CD8-positive, alpha-beta memory T cell (primary cell): ENCODE results near the gene KIF6. TPM values are rescaled to one million over a fixed set of nuclear protein-coding genes. Genes with fewer than 3 reads are reported as not detected.

ENCODE experiments used
- CTCF ChIA-PET: fragments of 350-600 bp; sonication (Branson Sonifier 250); formaldehyde crosslinking; loops from one replicate; lab custom pipeline; 2021; ENCODE audit warnings: antibody characterized with exemption; lab: Charles Lee
- POLR2A ChIA-PET: fragments of 350-600 bp; sonication (Branson Sonifier 250); formaldehyde crosslinking; loops from one replicate; lab custom pipeline; 2021; ENCODE audit warnings: antibody characterized with exemption; lab: Charles Lee
- DNase-seq, 5 donors: peaks; one replicate each; pipeline versions ENCODE4 v3.0.0 to v3.0.0-alpha.2; 2020 to 2022; ENCODE audit warnings: mixed read lengths in 1 of 5
- H3K27ac ChIP-seq: one replicate; pipeline ENCODE4 v1.7.0; 2013; ENCODE audit warnings: low read depth, mild to moderate bottlenecking, low read length, moderate library complexity
- H3K27me3 ChIP-seq: 2 replicates; pipeline ENCODE4 v1.7.0; 2013; ENCODE audit warnings: low read length, mild to moderate bottlenecking; ENCODE audit not compliant: insufficient read depth, poor library complexity, severe bottlenecking
- H3K36me3 ChIP-seq: 2 replicates; pipeline ENCODE4 v1.7.0; 2013; ENCODE audit warnings: mild to moderate bottlenecking, low read length, moderate library complexity; ENCODE audit not compliant: insufficient read depth
- H3K4me1 ChIP-seq: 2 replicates; pipeline ENCODE4 v1.7.0; 2013; ENCODE audit warnings: mild to moderate bottlenecking, low read length, moderate library complexity; ENCODE audit not compliant: insufficient read depth
- H3K4me3 ChIP-seq: 2 replicates; pipeline ENCODE4 v1.7.0; 2013; ENCODE audit warnings: mild to moderate bottlenecking, low read length
- H3K9me3 ChIP-seq: 2 replicates; pipeline ENCODE4 v1.7.0; 2013; ENCODE audit warnings: mild to moderate bottlenecking, low read length
- H3K27ac Mint-ChIP-seq, 8 donors: one replicate each; pipeline ENCODE4 v1.8.0; 2020 to 2021; ENCODE audit warnings: mixed read lengths in 8 of 8, mild to moderate bottlenecking in 6 of 8, inconsistent platforms in 3 of 8, moderate library complexity in 3 of 8
- H3K27me3 Mint-ChIP-seq, 2 donors: one replicate each; pipeline ENCODE4 v1.8.0; 2020 to 2021; ENCODE audit warnings: mixed read lengths in 2 of 2, mild to moderate bottlenecking in 1 of 2, moderate library complexity in 1 of 2
- H3K36me3 Mint-ChIP-seq, 3 donors: one replicate each; pipeline ENCODE4 v1.8.0; 2020 to 2021; ENCODE audit warnings: mixed read lengths in 3 of 3, inconsistent platforms in 1 of 3, mild to moderate bottlenecking in 1 of 3
- H3K4me1 Mint-ChIP-seq, 3 donors: one replicate each; pipeline ENCODE4 v1.8.0; 2020 to 2021; ENCODE audit warnings: mixed read lengths in 3 of 3, inconsistent platforms in 1 of 3, mild to moderate bottlenecking in 1 of 3
- H3K4me3 Mint-ChIP-seq, 7 donors: one replicate each; pipeline ENCODE4 v1.8.0; 2020 to 2021; ENCODE audit warnings: mixed read lengths in 7 of 7, mild to moderate bottlenecking in 6 of 7, moderate library complexity in 4 of 7, inconsistent platforms in 2 of 7
- H3K9me3 Mint-ChIP-seq, 5 donors: one replicate each; pipeline ENCODE4 v1.8.0; 2020 to 2022; ENCODE audit warnings: mixed read lengths in 5 of 5, mild to moderate bottlenecking in 3 of 5, moderate library complexity in 2 of 5, inconsistent platforms in 1 of 5
- polyA plus RNA-seq: library from polyadenylated mRNA; unstranded; fragments of 300-500 nt; fragmentation: Illumina TruSeq; gene quantifications from one replicate; pipeline ENCODE4 v1.2.3, GENCODE V29; 2021
- total RNA-seq, 2 experiments: library from RNA; stranded (reverse); gene quantifications; one replicate each; pipeline ENCODE4 v1.2.3, GENCODE V29; 2021

Gene KIF6
- total and polyA plus RNA-seq, 3 experiments from 2014 or later, result 0.22 TPM; not detected in 1

- POLR2A ChIA-PET, result no interaction called here
- no peaks in the 10 kb centered on the region for H3K36me3 Mint-ChIP-seq
- Histone ChIP-seq H3K27ac (no peak overlapping the region), H3K4me1 (no peaks in the 10 kb centered on the region), H3K9me3 (no peaks in the 10 kb centered on the region), H3K36me3 (no peaks in the 10 kb centered on the region), H3K4me3 (no peak overlapping the region), H3K27me3 (no peaks in the 10 kb centered on the region)
- CTCF ChIA-PET, result no interaction called here
- no peaks in the 10 kb centered on the region for H3K9me3 Mint-ChIP-seq
- no peak for DNase-seq
- no peaks in the 10 kb centered on the region for H3K4me1 Mint-ChIP-seq
- H3K27me3 Mint-ChIP-seq, result peaks cover 0 to 7% of the 10 kb centered on the region in 2 donors
- H3K27ac Mint-ChIP-seq, result no peak overlapping the region
- no peak overlapping the region for H3K4me3 Mint-ChIP-seq
These were observed 58.3 kb downstream of the KIF6 start for GRCh38 chr6:39666706-39667489.

- no peak for DNase-seq
- peaks cover 0 to 7% of the 10 kb centered on the region in 2 donors for H3K27me3 Mint-ChIP-seq
- H3K9me3 ChIP-seq, result no peaks in the 10 kb centered on the region
- no peak overlapping the region for H3K4me3 Mint-ChIP-seq
- H3K4me1 Mint-ChIP-seq, result no peaks in the 10 kb centered on the region
- no peak overlapping the region for H3K27ac ChIP-seq
- H3K9me3 Mint-ChIP-seq, result no peaks in the 10 kb centered on the region
- no peaks in the 10 kb centered on the region for H3K36me3 Mint-ChIP-seq
- no peaks in the 10 kb centered on the region for H3K36me3 ChIP-seq
- H3K4me3 ChIP-seq, result no peak overlapping the region
- no peak overlapping the region for H3K27ac Mint-ChIP-seq
- ChIA-PET POLR2A (no interaction called here), CTCF (no interaction called here)
- no peaks in the 10 kb centered on the region for H3K27me3 ChIP-seq
- no peaks in the 10 kb centered on the region for H3K4me1 ChIP-seq
These were observed 59.3 kb downstream of the KIF6 start for GRCh38 chr6:39665861-39666260.

DNA sequence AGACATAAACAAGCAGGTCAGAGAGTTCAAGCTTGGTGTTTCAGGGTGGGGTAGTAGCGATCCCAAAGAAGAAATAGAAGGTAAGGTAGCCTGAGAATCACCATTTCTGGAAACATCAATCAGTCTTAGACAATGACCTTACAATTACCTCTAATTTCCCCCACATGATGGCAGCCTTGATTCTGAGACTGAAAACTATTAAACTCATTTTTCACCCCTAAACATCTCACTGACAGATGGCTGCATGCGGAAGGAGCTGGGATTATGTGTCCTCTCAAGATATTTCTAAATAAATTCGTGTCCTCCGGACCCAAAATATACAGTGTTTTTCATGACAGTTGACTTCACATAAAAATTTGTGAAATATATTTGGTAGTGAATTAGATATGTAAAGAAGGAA, 61.0 kb downstream of the KIF6 start:
- Mint-ChIP-seq H3K4me1 (no peaks in the 10 kb centered on the region), H3K4me3 (no peak overlapping the region), H3K9me3 (no peaks in the 10 kb centered on the region), H3K36me3 (no peaks in the 10 kb centered on the region), H3K27me3 (peaks cover 0 to 4% of the 10 kb centered on the region in 2 donors), H3K27ac (no peak overlapping the region)
- no peak for DNase-seq
- no peak overlapping the region for H3K4me3 ChIP-seq
- H3K36me3 ChIP-seq, result no peaks in the 10 kb centered on the region
- no peaks in the 10 kb centered on the region for H3K27me3 ChIP-seq
- ChIA-PET CTCF (no interaction called here), POLR2A (no interaction called here)
- H3K4me1 ChIP-seq, result no peaks in the 10 kb centered on the region
- H3K27ac ChIP-seq, result no peak overlapping the region
- no peaks in the 10 kb centered on the region for H3K9me3 ChIP-seq

DNA sequence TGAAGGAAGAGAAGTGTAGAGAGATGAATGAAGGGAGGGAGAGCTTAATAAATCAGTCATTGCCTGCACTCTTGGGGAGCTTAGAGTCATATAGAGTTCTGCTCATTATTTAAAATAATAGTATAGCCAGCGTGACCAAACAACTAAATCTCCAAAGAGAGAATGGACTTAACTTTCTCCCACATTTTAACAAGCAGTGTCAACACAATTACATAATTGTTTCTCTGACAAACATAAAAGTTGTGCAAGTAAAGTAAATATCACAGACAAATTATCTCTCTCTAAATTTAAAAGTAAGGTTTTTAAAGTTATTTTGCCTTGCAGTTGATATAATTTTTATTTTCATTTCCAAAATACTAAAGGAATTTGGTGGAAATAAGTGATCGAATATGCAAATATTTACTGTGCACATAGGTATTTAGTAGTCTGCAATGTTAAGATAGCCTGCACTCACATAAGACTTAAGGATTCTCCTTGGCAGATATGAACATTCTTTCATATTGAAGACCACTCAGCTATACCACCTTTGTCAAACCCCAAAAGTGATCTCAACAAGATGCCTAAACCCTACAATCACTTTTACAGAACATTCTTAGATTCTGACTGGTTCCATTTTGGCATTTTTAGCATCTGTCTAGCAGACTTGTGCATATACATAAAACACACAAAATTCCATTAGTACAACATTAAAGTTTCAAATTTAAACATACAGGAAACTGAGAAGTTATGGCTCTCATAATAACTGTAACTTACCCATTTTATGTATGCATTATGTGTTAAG, 67.7 kb downstream of the KIF6 start:
- H3K27me3 Mint-ChIP-seq, result no peaks in the 10 kb centered on the region
- H3K4me1 Mint-ChIP-seq, result no peaks in the 10 kb centered on the region
- no peak overlapping the region for H3K4me3 ChIP-seq
- H3K36me3 Mint-ChIP-seq, result no peaks in the 10 kb centered on the region
- no peaks in the 10 kb centered on the region for H3K9me3 ChIP-seq
- H3K9me3 Mint-ChIP-seq, result no peaks in the 10 kb centered on the region
- H3K27me3 ChIP-seq, result no peaks in the 10 kb centered on the region
- ChIA-PET CTCF (no interaction called here), POLR2A (no interaction called here)
- no peak overlapping the region for H3K27ac ChIP-seq
- H3K27ac Mint-ChIP-seq, result no peak overlapping the region
- no peak overlapping the region for H3K4me3 Mint-ChIP-seq
- no peak for DNase-seq
- no peaks in the 10 kb centered on the region for H3K36me3 ChIP-seq
- no peaks in the 10 kb centered on the region for H3K4me1 ChIP-seq

- Histone ChIP-seq H3K9me3 (no peaks in the 10 kb centered on the region), H3K36me3 (no peaks in the 10 kb centered on the region), H3K27me3 (no peaks in the 10 kb centered on the region), H3K27ac (no peak overlapping the region), H3K4me1 (no peaks in the 10 kb centered on the region), H3K4me3 (no peak overlapping the region)
- ChIA-PET POLR2A (no interaction called here), CTCF (no interaction called here)
- no peak for DNase-seq
- no peaks in the 10 kb centered on the region for H3K9me3 Mint-ChIP-seq
- H3K4me1 Mint-ChIP-seq, result no peaks in the 10 kb centered on the region
- no peaks in the 10 kb centered on the region for H3K36me3 Mint-ChIP-seq
- no peak overlapping the region for H3K4me3 Mint-ChIP-seq
- H3K27me3 Mint-ChIP-seq, result peaks cover 3 to 15% of the 10 kb centered on the region in 2 donors
- H3K27ac Mint-ChIP-seq, result no peak overlapping the region
These were observed 71.1 kb downstream of the KIF6 start for GRCh38 chr6:39654121-39654520.

GRCh38 chr6:39653612-39654011, 71.6 kb downstream of the KIF6 start:
- Histone ChIP-seq H3K4me1 (no peaks in the 10 kb centered on the region), H3K36me3 (no peaks in the 10 kb centered on the region), H3K27me3 (no peaks in the 10 kb centered on the region), H3K9me3 (no peaks in the 10 kb centered on the region), H3K4me3 (no peak overlapping the region), H3K27ac (no peak overlapping the region)
- POLR2A ChIA-PET, result no interaction called here
- Mint-ChIP-seq H3K36me3 (no peaks in the 10 kb centered on the region), H3K4me1 (no peaks in the 10 kb centered on the region), H3K9me3 (no peaks in the 10 kb centered on the region), H3K27me3 (peaks cover 3 to 15% of the 10 kb centered on the region in 2 donors), H3K27ac (no peak overlapping the region), H3K4me3 (no peak overlapping the region)
- no peak for DNase-seq
- CTCF ChIA-PET, result no interaction called here

DNA sequence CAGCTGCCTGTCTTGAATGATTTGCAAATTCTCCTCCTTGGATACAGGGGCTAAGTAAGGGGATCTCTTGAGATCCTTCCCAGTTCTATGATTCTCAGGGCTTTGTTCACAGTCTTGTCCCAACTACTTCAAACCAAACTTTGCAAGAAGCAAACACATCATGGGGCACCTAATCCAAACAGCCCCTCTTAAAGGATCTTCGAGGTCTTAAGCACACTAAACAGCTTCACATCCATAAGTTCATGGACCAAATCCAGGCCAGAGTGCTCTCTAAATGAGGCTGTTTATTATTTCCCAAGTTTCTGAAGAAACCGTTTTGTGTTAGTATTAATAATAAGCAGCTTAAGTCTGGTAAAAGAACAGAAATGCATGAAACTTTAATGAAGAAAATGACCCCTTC, 75.2 kb downstream of the KIF6 start:
- Mint-ChIP-seq H3K9me3 (peaks cover 0 to 2% (median 0%) of the 10 kb centered on the region in 5 donors), H3K36me3 (no peaks in the 10 kb centered on the region), H3K27me3 (peaks cover 3 to 15% of the 10 kb centered on the region in 2 donors), H3K4me3 (no peak overlapping the region), H3K27ac (no peak overlapping the region), H3K4me1 (no peaks in the 10 kb centered on the region)
- POLR2A ChIA-PET, result no interaction called here
- no peak overlapping the region for H3K27ac ChIP-seq
- CTCF ChIA-PET, result no interaction called here
- H3K27me3 ChIP-seq, result no peaks in the 10 kb centered on the region
- H3K9me3 ChIP-seq, result no peaks in the 10 kb centered on the region
- H3K4me3 ChIP-seq, result no peak overlapping the region
- DNase-seq, result no peak
- no peaks in the 10 kb centered on the region for H3K4me1 ChIP-seq
- no peaks in the 10 kb centered on the region for H3K36me3 ChIP-seq

DNA sequence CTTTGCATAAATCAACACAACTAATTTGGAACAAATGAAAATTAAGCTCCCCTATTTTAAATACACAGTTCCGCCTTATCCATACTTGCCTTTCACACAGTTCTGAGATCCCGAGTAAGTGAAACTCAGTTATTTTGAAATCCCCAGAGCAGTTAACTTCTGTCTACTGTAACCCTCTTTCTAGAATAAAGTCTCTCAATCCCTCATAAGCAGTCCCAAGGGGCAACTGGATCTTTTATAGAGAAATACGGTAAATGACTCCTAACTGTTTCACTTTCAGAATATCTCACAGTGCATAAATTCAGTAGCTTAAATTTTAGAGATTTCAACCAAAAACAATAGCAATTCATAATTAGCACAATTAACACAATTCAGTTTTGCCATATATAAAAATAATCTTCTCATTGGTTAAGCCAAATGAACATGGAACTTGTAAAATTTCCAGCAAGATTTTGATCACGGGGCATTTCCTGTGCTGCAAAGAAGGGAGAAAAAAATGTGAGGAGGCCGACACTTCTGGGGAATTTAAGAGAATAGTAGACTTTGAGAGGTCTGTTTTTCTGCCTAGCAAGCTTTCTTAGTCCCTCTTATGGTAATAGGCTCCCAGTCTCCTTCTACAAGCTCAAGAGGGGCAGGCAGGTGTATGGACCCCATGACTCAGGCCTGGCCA, 78.3 kb downstream of the KIF6 start:
- DNase-seq, result no peak
- ChIA-PET CTCF (no interaction called here), POLR2A (no interaction called here)
- H3K4me3 ChIP-seq, result no peak overlapping the region
- H3K36me3 Mint-ChIP-seq, result no peaks in the 10 kb centered on the region
- no peaks in the 10 kb centered on the region for H3K4me1 ChIP-seq
- no peaks in the 10 kb centered on the region for H3K4me1 Mint-ChIP-seq
- peaks cover 0 to 2% (median 0%) of the 10 kb centered on the region in 5 donors for H3K9me3 Mint-ChIP-seq
- no peaks in the 10 kb centered on the region for H3K9me3 ChIP-seq
- no peaks in the 10 kb centered on the region for H3K27me3 ChIP-seq
- H3K27me3 Mint-ChIP-seq, result peaks cover 7 to 18% of the 10 kb centered on the region in 2 donors
- H3K27ac ChIP-seq, result no peak overlapping the region
- no peak overlapping the region for H3K27ac Mint-ChIP-seq
- no peak overlapping the region for H3K4me3 Mint-ChIP-seq
- H3K36me3 ChIP-seq, result no peaks in the 10 kb centered on the region
